ENCODE data around the gene SOX8.

The SOX8 gene

GRCh38 chr16:988471-989353 lies 7.1 kb downstream of the SOX8 start:
- no peak for DNase-seq

DNA sequence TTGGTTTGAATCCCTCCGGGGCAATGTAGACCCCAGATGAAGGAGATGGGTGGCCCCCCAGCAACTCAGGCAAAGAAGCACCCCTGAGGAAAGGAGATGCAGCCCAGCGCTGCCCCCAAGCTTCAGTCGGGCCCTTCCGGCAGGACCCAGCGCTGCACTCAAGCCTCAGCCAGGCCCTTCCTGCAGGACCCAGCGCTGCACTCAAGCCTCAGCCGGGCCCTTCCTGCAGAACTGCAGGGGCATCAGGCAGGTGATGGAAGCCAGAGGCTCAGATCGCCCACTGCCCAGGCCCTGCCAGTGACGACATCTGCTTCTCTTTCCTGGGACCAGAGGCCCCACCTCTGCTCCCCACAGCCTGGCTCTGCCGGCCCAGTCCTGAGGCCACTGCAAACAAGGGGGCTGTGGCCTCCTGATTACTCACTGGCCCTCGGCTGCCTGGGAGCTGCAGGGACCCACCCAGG lies 7.8 kb downstream of the SOX8 start:
- DNase-seq = no peak

DNA sequence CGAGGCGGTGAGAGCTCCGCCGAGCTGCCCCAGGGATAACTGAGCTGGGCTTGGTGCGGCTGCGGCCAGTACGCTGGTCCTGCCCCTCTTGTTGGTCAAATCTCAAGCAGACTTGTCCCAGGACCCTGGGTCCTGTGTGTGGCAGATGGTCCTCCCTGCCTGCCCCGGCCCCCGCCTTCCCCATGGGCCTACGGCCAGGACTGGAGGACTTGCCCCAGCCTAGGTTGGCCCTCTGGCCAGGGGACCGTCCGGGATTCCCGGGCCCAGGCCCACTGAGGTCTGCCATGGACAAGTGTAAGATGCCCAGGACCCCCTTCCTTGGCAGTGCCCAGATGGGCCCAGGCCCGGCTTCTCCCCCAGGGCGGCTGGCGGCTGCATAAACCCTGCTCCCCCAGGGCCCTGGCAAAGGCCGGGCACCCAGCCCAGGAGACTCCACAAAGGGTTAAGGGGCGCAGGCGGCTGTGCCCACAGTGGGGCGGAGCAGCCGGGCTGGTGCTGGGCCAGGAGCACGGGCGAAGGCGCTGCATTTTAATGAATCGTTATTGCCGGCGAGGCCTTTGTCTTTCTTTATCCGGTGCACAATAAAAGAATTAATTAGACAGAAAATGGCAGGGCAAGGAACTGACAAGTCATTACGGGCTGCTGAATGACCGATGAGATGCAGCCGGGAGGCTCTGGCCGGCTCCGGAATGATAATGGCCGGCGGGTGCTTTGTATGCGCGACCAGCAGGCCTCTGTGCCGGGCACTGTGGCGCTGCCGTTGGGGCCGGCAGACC lies 9.1 kb downstream of the SOX8 start:
- DNase-seq = no peak

- no peak for DNase-seq
Observed at GRCh38 chr16:991345-991744, 9.8 kb downstream of the SOX8 start.

DNA sequence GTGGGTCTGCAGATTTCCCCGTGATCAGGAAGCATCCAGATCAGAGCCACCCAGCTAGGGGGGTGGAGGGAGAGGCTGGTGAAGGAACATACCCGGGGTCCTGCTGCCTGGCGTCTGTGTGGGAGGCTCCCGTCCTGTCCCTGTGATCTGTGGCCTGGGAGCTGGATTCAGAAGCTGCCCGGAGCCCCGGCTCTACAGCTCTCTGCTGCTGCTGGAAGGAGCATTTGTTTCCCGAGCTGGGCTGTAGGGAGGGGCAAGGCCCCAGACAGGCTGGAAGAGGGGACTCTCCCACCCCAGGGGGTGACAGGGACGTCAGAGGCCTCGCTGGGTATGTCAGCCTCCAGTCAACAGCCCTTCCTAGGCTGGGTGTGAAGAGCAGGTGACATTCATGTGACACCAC lies 10.2 kb downstream of the SOX8 start:
- no peak for DNase-seq

DNA sequence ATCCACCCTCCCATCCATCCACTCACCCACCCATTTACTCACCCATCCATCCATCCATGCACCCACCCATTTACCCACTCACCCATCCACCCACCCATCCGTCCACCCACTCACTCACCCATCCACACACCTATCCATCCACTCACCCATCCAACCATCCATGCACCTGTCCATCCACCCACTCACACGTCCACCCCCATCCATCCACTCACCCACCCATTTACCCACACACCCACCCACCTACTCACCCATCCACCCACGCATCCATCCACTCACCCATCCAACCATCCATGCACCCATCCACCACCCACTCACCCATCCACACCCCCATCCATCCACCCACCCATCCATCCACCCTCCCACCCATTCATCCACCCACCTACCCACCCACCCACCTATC lies 12.2 kb downstream of the SOX8 start:
- DNase-seq = no peak

DNA sequence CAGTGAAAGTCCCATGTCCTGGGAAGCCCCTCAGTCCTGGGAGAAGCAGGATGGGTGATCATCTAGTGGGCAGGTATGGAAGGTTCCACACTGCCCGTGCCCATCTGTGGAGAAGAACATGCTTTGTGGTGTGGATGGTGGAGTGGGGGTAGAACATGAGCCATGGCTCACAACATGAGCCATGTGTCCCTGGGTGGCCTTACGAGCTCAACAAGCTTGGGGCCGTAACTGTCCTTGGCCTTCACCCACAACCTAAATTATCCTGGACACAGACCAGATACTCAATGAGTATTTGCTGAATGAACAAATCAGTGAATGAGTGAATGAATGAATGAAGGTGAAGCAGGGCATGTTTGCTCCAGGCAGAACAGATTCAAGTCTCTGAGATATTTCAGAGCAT lies 13.5 kb downstream of the SOX8 start:
- DNase-seq = no peak

- no peak for DNase-seq
Observed at GRCh38 chr16:995783-996182, 14.2 kb downstream of the SOX8 start.

DNA sequence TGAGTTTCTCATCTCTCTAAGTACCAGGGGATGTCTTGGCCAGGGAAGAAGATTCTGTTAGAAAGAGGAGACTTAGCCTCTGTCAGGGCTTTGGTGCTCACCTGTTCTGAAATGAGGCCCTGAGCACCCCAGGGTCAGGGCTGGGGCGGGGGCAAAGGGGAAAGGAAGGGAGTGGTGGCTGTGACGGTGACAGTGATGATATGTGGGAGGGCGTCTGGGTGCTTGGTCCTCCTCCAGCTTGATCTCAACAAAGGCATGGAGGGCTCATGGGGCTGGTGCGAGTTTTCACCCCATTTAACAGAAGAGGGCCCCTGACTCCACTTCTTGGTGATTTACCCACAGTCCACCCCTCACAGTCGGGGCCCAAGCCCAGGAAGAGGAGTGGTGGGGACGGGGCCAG lies 15.1 kb downstream of the SOX8 start:
- no peak for DNase-seq

- DNase-seq = peak; percentile 78
Observed at GRCh38 chr16:997440-998051, 16.0 kb downstream of the SOX8 start.

GRCh38 chr16:998211-998610 lies 16.6 kb downstream of the SOX8 start:
- DNase-seq = no peak

GRCh38 chr16:998615-999014 lies 17.0 kb downstream of the SOX8 start:
- DNase-seq = no peak

GRCh38 chr16:999677-1000076 lies 18.1 kb downstream of the SOX8 start:
- no peak for DNase-seq

GRCh38 chr16:1000608-1001007 lies 19.0 kb downstream of the SOX8 start:
- no peak for DNase-seq

DNA sequence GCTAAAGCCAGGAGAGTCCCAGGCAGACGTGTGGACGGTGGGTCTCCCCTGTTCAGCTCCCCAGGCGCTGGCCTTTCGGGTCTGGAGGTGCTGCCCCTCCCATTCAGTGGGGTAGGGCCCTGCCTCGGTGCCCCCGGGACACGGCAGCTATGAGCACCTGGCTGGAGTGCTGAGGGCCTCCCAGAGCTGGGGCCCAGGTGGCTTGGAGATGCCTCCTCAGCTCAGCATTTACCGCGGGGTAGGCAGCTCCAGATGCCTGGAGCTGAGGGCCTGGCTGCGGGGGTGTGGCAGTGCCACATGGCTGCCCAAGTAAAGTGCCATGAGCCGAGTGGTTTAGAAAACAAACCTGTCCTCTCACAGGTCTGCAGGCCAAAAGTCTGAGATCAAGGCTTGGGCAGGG lies 19.5 kb downstream of the SOX8 start:
- DNase-seq = no peak

DNA sequence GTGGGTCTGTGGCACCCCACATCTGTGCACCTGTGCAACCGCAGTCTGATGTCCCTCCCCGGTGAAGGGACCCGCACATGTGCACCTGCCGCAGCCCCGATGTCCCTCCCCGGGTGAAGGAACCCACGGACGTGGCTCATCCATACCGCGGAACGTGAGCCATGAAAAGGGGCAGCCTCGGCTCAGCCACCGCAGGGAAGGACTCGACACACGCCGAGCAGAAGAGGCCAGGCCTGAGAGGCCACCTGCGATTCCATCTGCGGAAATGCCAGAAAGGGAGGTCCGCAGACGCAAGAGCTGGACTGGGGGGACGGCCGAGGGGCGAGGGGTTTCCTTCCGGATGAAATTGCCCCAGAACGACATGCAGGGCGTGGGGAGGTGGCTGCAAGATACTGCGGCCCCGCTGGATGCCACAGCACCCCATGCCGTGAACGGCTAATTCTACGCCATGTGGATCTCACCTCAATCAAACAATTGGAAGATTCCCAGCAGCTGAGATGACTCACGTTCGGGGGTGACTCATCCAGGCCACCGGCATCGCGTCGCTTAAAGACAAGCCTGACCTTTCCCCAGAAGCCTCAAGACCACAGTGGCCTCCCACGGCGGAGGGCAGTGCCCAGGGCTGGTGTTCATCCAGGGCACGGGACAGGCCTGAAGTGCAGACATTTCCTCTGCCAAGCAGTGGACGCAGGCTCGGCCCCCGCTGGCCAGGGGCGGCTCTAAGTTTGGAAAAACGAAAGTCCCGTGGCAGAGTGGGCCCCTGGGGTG lies 21.0 kb downstream of the SOX8 start:
- DNase-seq = peak; percentile 63

GRCh38 chr16:1003391-1004347 lies 22.1 kb downstream of the SOX8 start:
- no peak for DNase-seq

- no peak for DNase-seq
Observed at GRCh38 chr16:1005286-1005685, 23.7 kb downstream of the SOX8 start.

- DNase-seq = no peak
Observed at GRCh38 chr16:1006781-1007180, 25.2 kb downstream of the SOX8 start.

DNA sequence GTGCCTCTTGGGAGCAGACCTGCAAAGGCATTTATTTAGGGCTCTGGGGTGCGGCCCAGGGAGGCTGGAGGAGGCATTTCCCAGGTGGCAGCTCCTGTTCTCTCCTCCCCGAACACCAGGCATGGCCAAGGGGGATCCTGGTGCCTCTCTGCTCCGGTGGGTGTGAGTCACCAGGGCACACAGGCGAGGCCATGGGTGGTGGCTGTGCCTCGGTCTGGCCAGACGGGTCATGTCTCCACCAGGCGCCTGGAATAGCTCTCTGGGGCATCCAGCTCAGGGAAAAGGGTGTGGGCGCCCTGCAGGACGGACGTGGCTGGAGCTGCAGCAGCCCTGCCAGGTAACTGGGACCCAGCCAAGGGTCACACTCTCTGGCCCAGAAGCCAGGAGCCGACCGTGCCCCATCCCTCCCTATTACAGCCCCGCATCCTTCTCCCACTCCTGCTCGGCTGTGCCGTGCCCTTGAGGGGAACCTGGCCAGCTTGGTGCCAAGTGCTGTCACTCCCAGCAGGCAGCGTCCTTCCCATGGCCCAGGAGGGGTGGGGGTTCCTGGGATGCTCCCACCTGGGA lies 25.8 kb downstream of the SOX8 start:
- DNase-seq = no peak

- no peak for DNase-seq
Observed at GRCh38 chr16:1008085-1008484, 26.5 kb downstream of the SOX8 start.
